NCI-H1417 (cell line): Measurements from ENCODE around the gene GSG1L.

Experiments used
- DNase-seq, 3 experiments: peaks; one replicate each; lab custom pipeline; 2025; lab: John Stamatoyannopoulos, UW

Gene GSG1L

DNA sequence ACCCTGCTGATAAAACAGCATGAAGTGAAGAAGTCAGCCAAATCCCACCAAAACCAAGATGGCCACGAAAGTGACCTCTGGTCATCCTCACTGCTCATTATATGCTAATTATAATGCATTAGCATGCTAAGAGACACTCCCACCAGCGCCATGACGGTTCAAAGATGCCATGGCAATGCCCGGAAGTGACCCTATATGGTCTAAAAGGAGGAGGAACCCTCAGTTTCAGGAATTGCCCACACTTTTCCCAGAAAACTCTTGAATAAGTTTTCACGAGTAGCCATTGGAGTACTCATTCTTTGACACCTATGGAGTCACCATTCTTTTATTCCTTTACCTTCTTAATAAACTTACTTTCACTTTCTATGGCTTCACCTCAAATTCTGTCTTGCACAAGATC is 44.3 kb downstream of the GSG1L start:
- no peak for DNase-seq

GRCh38 chr16:28014851-28015250 is 48.7 kb downstream of the GSG1L start:
- no peak for DNase-seq

DNA sequence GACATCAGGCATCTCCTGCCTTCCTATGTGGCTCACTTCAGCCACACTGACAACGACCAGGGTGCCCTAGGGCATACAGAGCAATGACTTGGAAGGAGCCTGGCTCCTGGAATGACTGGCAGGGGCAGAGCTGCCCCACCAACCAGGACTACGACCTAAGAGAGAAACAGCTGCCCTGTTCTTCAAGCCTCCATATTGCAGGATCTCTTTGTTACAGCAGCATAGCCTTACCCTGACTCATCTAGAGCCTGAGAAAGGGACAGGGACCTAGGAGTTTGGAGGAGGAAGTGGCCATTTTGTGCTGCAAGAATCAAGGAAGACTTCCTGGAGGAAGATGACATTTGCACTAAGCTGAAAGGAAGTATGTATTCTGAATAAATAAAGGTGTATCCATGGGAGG is 49.6 kb downstream of the GSG1L start:
- no peak for DNase-seq

GRCh38 chr16:28013392-28013791 is 50.1 kb downstream of the GSG1L start:
- no peak for DNase-seq

DNA sequence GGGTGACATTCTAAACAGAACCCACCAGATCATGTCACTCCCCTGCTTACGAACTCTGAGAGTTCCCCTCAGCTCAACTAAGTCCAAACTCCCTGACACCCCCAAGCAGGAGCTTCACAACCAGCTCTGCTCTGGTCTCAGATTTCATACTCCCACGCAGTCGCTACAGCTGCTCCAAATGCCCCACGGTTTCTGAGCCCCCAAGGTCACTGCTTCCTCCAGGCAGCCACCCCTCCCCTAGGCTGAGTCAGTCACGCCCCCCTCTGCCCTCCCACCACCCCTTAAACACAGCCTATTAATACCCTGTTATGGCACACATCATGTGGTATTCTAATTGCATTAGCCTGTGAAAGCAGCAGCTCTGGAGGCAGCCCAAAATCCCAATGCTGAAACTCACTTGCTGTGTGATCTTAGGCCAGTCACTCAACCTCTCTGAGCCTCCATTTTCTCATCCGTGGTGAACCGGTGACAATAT is 51.5 kb downstream of the GSG1L start:
- DNase-seq: no peak

DNA sequence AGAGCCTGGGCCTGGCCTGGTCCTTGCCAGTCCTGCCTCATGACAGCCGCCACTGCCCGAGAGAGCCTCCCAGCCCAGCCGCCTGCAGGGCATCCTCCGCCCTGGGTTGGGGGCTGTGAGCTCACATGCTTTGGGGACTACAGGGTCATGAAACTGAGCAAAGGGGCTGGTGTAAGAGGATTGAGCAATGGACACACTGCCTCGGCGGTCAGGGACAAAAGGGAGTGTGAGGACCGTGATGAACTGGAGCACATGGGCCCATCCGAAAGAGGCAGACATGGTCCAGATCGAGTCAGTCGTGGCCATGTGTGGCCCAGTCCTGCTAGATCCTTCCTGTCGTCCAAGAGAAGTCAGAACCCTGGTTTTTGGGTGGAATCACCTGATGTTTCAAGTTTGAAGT is 52.3 kb downstream of the GSG1L start:
- DNase-seq: no peak

DNA sequence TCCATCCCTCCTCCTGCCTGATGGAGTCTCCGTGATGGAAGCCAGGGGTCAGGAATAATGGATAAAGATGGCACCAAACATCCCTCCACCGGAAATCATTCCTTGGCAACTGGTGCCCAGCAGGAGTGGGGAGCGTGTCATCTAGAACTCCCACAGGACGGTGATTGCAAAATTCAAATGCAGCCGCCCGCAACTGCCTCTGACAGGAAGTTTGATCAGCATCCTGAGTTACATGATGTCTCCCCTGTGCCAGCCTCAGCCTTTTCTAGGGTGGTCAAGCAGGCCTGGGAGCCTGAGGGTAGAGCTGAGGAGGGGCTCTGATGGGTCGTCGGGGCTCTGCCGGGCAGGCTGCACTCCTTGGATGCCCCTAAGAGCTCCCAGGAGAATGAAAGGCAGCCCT is 52.8 kb downstream of the GSG1L start:
- no peak for DNase-seq

- DNase-seq: no peak
Observed at GRCh38 chr16:28009586-28010373, 53.7 kb downstream of the GSG1L start.

GRCh38 chr16:28003923-28004322 is 59.6 kb downstream of the GSG1L start:
- no peak for DNase-seq

GRCh38 chr16:28003021-28003865 is 60.3 kb downstream of the GSG1L start:
- DNase-seq: no peak

GRCh38 chr16:28001642-28002041 is 61.9 kb downstream of the GSG1L start:
- no peak for DNase-seq

DNA sequence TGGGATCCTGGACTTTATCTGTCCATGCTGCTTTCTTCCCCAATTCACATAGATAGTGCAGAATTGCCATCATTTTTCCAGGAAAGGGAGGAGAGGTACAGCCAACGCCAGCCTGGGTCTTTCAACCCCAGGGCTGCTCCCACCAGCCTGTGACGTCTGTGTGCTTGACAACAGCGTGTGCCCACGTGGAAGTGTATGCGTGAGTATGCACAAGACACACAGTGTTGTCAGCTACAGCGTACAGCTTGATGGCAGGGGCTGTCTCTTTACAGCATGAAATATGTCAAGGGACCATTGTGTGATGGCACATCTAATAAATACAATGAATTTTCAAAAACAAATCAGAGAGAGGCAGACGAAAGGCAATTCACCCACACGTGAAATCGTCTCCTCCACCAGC is 62.3 kb downstream of the GSG1L start:
- no peak for DNase-seq

DNA sequence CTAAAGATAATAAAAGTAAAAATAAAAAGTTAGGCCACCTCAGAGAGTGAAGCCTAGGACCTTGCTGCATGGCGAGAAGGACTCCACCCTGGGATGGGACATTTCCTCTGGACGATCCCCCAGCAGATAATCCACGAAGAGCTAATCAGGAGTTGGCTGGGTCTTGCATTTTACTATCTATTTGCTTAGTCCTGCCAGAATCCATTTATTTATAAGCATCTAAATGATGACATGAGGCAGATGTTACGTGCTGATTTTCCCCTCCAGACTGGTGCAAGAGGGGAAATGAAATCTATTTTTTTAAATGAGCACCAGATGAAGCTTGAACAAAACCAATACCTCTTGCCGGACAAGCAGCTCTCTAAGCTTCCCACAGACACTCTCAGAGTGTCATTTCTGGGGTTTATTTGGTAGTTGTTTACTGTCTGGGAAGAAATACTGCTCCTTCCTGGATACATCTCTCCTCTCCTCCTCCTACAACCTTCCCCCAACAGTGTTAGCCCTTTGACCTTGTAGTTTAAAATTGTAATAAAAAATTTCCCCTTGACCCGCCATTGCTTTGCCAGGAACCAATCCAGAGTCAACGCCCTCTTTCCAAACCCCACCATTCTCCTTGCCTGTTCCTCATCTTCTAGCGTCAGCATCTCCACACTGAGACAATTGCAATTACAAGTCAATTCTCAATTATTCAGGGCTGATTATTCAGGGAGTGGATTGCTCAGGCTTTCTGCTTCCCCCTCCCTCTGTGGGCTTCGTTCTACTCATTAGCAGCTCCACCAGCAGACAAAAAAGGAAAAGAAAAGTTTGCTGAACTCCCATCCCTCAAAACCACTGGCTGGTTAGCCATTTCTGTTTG is 63.0 kb downstream of the GSG1L start:
- no peak for DNase-seq

DNA sequence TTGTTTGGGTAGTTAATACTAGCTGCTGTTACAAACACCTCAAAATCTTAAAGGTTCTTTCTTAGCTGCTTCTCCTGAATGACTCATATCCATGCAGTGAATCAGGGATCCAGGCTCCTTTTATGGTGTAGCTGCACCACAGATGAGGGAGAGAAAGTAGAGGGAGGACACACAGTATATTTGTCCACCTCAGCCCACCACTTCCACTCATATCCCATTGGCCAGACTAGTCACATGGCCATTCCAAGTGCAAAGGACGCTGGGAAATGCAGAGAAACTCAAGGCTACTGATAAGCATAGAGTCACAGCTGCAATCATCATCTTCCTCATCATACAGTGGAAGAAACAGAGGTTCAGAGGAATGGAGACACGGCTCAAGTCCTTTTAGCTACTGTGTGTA is 63.8 kb downstream of the GSG1L start:
- no peak for DNase-seq

DNA sequence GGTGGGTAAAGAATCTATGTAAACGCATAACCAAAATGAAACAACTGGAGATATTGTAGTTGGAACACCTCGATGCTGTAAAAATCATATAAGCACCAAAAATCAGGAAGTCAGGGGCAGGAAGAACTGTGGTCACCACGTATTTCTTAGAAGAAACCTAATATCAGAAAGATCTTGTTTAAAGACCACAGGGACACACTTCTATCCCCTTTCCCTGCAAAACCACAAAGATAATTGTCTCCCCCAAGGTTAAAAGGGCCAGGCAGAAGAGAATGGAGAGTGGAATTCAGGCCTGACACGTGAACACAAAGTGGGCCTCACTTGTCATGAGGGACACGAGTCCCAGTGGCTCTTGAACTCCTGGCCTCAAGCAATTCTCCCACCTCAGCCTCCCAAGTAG is 68.1 kb downstream of the GSG1L start:
- no peak for DNase-seq

GRCh38 chr16:27994686-27995085 is 68.8 kb downstream of the GSG1L start:
- no peak for DNase-seq

DNA sequence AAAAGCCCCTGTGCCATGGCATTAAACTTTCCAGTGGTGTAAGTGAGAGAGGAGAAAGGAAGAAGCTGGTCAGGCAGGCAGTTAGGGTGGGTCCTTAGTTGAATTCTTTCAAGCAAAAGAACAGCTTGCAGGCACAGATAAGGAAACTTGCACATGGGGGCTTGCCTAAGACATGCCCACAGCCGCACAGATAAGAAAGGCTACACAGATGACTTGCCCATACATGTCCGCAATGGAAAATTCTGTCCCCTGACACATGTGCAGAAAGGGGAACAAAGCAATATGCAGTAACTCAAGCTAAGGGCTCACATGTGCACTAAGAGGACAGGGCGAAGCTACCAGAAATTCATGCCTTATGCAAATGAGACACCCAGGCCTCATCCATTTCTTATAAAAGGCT is 69.9 kb downstream of the GSG1L start:
- DNase-seq: no peak

- no peak for DNase-seq
Observed at GRCh38 chr16:27991876-27992275, 71.6 kb downstream of the GSG1L start.

GRCh38 chr16:27985981-27986380 is 77.5 kb downstream of the GSG1L start:
- no peak for DNase-seq

- no peak for DNase-seq
Observed at GRCh38 chr16:27984121-27984520, 79.4 kb downstream of the GSG1L start.

DNA sequence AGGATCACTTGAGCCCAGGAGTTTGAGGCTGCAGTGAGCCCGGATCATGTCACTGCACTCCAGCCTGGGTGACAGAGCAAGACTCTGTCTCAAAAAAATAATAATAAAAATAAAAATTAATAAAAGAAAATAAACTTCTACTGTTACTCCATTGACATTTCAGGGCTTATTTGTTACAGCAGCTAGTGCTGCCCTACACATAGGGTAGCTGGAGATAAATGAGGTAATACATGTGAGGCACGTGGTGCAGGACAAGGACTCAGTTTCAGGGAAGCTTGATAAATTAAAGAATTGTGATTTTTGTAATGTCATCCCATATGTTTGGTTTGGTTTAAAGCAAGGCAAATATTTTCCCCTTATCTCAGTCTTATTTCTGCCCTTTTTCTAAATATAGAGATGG is 80.3 kb downstream of the GSG1L start:
- no peak for DNase-seq

GRCh38 chr16:27982184-27982583 is 81.3 kb downstream of the GSG1L start:
- peak in 1 of 3 experiments; percentile 1 for DNase-seq
